Endothelial cell of umbilical vein (primary cell): Measurements from ENCODE around the gene TBCD. TPM values are rescaled to one million over a fixed set of nuclear protein-coding genes. Genes with fewer than 3 reads are reported as not detected.
"Not testable (repeated sequence)": the region's sequence is repeated elsewhere in the genome, so short reads cannot be mapped to it uniquely, and the experiment has no call there.

ENCODE experiments used
- BruUV-seq: library from RNA; stranded (reverse); fragments of 400-500 nt; replicated peaks from 2 replicates; lab custom pipeline; 2021; lab: Mats Ljungman, UMichigan
- CTCF ChIA-PET: fragments of 300-600, 350-600 bp; sonication (Branson Sonifier 250); formaldehyde crosslinking; loops from one replicate; lab custom pipeline; 2021; ENCODE audit warnings: antibody characterized with exemption, inconsistent platforms; lab: Charles Lee
- POLR2A ChIA-PET: fragments of 300-600, 350-600 bp; sonication (Branson Sonifier 250); formaldehyde crosslinking; loops from one replicate; lab custom pipeline; 2021; ENCODE audit warnings: antibody characterized with exemption, inconsistent platforms; lab: Charles Lee
- DNase-seq: peaks from one replicate; pipeline ENCODE4 v3.0.0-alpha.2; 2011; ENCODE audit warnings: low read depth, low spot score
- FAIRE-seq: peaks from 2 replicates; lab custom pipeline; 2011; peaks lifted over from hg19 to GRCh38; lab: Jason Lieb, UNC
- H2AFZ ChIP-seq: 2 replicates; pipeline ENCODE4 v1.6.0; 2012; ENCODE audit warnings: low read depth, low read length, control low read depth, inconsistent platforms
- H3K27ac ChIP-seq: 2 replicates; pipeline ENCODE4 v1.5.1; 2011; ENCODE audit warnings: low read depth, mild to moderate bottlenecking, control low read depth, low read length, moderate library complexity; ENCODE audit not compliant: insufficient read depth
- H3K27me3 ChIP-seq, 2 experiments: 2 replicates each; pipeline versions ENCODE4 v1.6.0 to v1.6.1; 2011; ENCODE audit warnings: low read length in 2 of 2, mixed read lengths in 1 of 2; ENCODE audit not compliant: control insufficient read depth in 2 of 2, insufficient read depth in 2 of 2
- H3K36me3 ChIP-seq, 2 experiments: 2 replicates in 1 of 2; 3 replicates in 1 of 2; pipeline ENCODE4 v1.5.1; 2011; ENCODE audit warnings: low read length in 2 of 2, mild to moderate bottlenecking in 1 of 2, moderate library complexity in 1 of 2; ENCODE audit not compliant: control insufficient read depth in 2 of 2, insufficient read depth in 2 of 2; ENCODE audit errors: extremely low read depth in 1 of 2
- H3K4me1 ChIP-seq: 3 replicates; pipeline ENCODE4 v1.5.1; 2011; ENCODE audit warnings: mild to moderate bottlenecking, low read length; ENCODE audit not compliant: control insufficient read depth, insufficient read depth; ENCODE audit errors: extremely low read depth
- H3K4me2 ChIP-seq: 2 replicates; pipeline ENCODE4 v1.6.1; 2011; ENCODE audit warnings: low read length, control low read depth, mixed read lengths; ENCODE audit not compliant: insufficient read depth
- H3K4me3 ChIP-seq, 3 experiments: fragments of 200-600 bp in 1 of 3; sonication (generic), shearing (Covaris generic) in 1 of 3; replicated peaks in 1 of 3; 2 replicates each; pipeline ENCODE4 v1.5.1; 2011 to 2016; ENCODE audit warnings: control low read depth in 3 of 3, low read length in 3 of 3, mild to moderate bottlenecking in 2 of 3, inconsistent platforms in 1 of 3, low read depth in 1 of 3, moderate library complexity in 1 of 3; ENCODE audit not compliant: insufficient read depth in 1 of 3
- H3K79me2 ChIP-seq: 2 replicates; pipeline ENCODE4 v1.6.0; 2012; ENCODE audit warnings: low read length, inconsistent platforms; ENCODE audit not compliant: control insufficient read depth, insufficient read depth
- H3K9ac ChIP-seq: replicated peaks from 2 replicates; pipeline ENCODE3; 2011; ENCODE audit warnings: low read length, control low read depth; ENCODE audit not compliant: insufficient read depth; ENCODE audit errors: extremely low read depth
- H3K9me1 ChIP-seq: replicated peaks from 3 replicates; pipeline ENCODE4 v1.6.0; 2011; ENCODE audit warnings: mild to moderate bottlenecking, low read length; ENCODE audit not compliant: control insufficient read depth, insufficient read depth; ENCODE audit errors: extremely low read depth
- H3K9me3 ChIP-seq: replicated peaks from 2 replicates; pipeline ENCODE4 v1.5.1; 2012; ENCODE audit warnings: low read length, inconsistent platforms; ENCODE audit not compliant: control insufficient read depth, insufficient read depth
- H4K20me1 ChIP-seq: replicated peaks from 2 replicates; pipeline ENCODE3; 2011; ENCODE audit warnings: mild to moderate bottlenecking, low read length; ENCODE audit not compliant: control insufficient read depth, insufficient read depth; ENCODE audit errors: extremely low read depth
- EZH2 ChIP-seq: IDR thresholded peaks from 2 replicates; pipeline ENCODE4 v1.6.1; 2012; ENCODE audit warnings: borderline replicate concordance, low read depth, mild to moderate bottlenecking, moderate library complexity, low read length, inconsistent platforms; ENCODE audit not compliant: severe bottlenecking
- FOS ChIP-seq: IDR thresholded peaks from 2 replicates; pipeline ENCODE4 v1.6.1; 2011; ENCODE audit warnings: mild to moderate bottlenecking, low read length, moderate library complexity, borderline replicate concordance; ENCODE audit not compliant: insufficient read depth
- GATA2 ChIP-seq: IDR thresholded peaks from 2 replicates; pipeline ENCODE4 v1.7.0; 2011; ENCODE audit warnings: low read depth, mild to moderate bottlenecking, moderate library complexity, mixed read lengths, low read length; ENCODE audit not compliant: insufficient read length, insufficient read depth
- JUN ChIP-seq: IDR thresholded peaks from 2 replicates; pipeline ENCODE4 v1.6.1; 2011; ENCODE audit warnings: borderline replicate concordance, low read depth; ENCODE audit not compliant: insufficient read length, insufficient read depth
- MAX ChIP-seq: IDR thresholded peaks from 2 replicates; pipeline ENCODE4 v1.6.1; 2011; ENCODE audit not compliant: insufficient read depth, insufficient read length
- MYC ChIP-seq: IDR thresholded peaks from one replicate; pipeline ENCODE4 v1.6.1; 2011; ENCODE audit warnings: mild to moderate bottlenecking, low read depth, low read length
- POLR2A ChIP-seq: IDR thresholded peaks from 2 replicates; pipeline ENCODE4 v1.6.1; 2012; ENCODE audit warnings: low read depth, mild to moderate bottlenecking, control low read depth, low read length
- POLR2AphosphoS5 ChIP-seq: IDR thresholded peaks from 2 replicates; pipeline ENCODE4 v1.6.1; 2012; ENCODE audit warnings: low read depth, mild to moderate bottlenecking, control low read depth, low read length, moderate library complexity; ENCODE audit not compliant: insufficient read depth
- dilution Hi-C: fragments of 300-500 bp; cut with MboI; formaldehyde crosslinking; loops from one replicate; pipeline ENCODE4 v1.15.0; 2019; ENCODE audit warnings: low sequenced_read_pairs; ENCODE audit not compliant: extremely low pct_ligation_motif_present
- intact Hi-C: fragments of 100-400 bp; cut with micrococcal nuclease; formaldehyde crosslinking; loops from one replicate; pipeline ENCODE4 v1.10.0; 2022
- polyA plus RNA-seq, 4 experiments: library from polyadenylated mRNA; depleted of rRNA in 3 of 4; stranded (reverse) in 3 of 4; unstranded in 1 of 4; fragments of >200 nt; gene quantifications; 2 replicates each; pipeline versions ENCODE4 v1.2.1 to v1.2.3, GENCODE V29; 2011 to 2012; ENCODE audit warnings: missing spikeins in 1 of 4
- total RNA-seq: library from RNA; stranded (reverse); gene quantifications from 2 replicates; pipeline ENCODE4 v1.2.3, GENCODE V29; 2021
- TF ChIP-seq, protein P1 (sequence below), 2 donors: IDR thresholded peaks; 1 replicate in 1 of 2; 2 replicates in 1 of 2; pipeline ENCODE4 v1.5.1; 2011; ENCODE audit warnings: low read length in 2 of 2, mild to moderate bottlenecking in 2 of 2, moderate library complexity in 2 of 2, control low read depth in 1 of 2, inconsistent platforms in 1 of 2, low read depth in 1 of 2; ENCODE audit not compliant: insufficient read depth in 1 of 2; ENCODE audit errors: extremely low read depth in 1 of 2

TBCD gene
- total and polyA plus RNA-seq, 2 donors (not counting 3 experiments of a cell fraction or from before 2014, with no cell fraction given): 121 to 145 TPM

GRCh38 chr17:82963104-82963950, 211.5 kb downstream of the TBCD start:
- ChIA-PET POLR2A (no interaction called here), CTCF (interaction anchor here (0.6 to 1.7 kb wide), 13 partner anchors 10 to 221 kb away, joined by 3 to 9 read pairs (median 3); partner anchors contain the start of gene METRNL)
- Histone ChIP-seq H3K79me2 (no peaks in the 10 kb centered on the region), H3K4me1 (peaks cover 9% of the 10 kb centered on the region), H3K9me1 (no peaks in the 10 kb centered on the region), H3K9me3 (no peaks in the 10 kb centered on the region), H3K4me2 (peak overlapping the region; percentile 50), H4K20me1 (no peaks in the 10 kb centered on the region), H2AFZ (peak overlapping the region; percentile 36), H3K4me3 (no peak overlapping the region), H3K27me3 (no peaks in the 10 kb centered on the region), H3K9ac (no peak overlapping the region), H3K27ac (no peak overlapping the region), H3K36me3 (no peaks in the 10 kb centered on the region)
- DNase-seq (peak; percentile 76), FAIRE-seq (peak; percentile 96)
- intact Hi-C loops (loop anchor here (1.0 to 5.0 kb wide), 5 partner anchors 47 to 181 kb away; no protein-coding TSS in a partner anchor), dilution Hi-C loops (no loop called here)
- BruUV-seq: no TSS peak
- TF ChIP-seq, protein P1, sequence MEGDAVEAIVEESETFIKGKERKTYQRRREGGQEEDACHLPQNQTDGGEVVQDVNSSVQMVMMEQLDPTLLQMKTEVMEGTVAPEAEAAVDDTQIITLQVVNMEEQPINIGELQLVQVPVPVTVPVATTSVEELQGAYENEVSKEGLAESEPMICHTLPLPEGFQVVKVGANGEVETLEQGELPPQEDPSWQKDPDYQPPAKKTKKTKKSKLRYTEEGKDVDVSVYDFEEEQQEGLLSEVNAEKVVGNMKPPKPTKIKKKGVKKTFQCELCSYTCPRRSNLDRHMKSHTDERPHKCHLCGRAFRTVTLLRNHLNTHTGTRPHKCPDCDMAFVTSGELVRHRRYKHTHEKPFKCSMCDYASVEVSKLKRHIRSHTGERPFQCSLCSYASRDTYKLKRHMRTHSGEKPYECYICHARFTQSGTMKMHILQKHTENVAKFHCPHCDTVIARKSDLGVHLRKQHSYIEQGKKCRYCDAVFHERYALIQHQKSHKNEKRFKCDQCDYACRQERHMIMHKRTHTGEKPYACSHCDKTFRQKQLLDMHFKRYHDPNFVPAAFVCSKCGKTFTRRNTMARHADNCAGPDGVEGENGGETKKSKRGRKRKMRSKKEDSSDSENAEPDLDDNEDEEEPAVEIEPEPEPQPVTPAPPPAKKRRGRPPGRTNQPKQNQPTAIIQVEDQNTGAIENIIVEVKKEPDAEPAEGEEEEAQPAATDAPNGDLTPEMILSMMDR (IDR thresholded peaks at IDR 0.05; ENCODE audit: extremely low read depth in 1 of 2, insufficient read depth in 1 of 2, low read depth in 1 of 2, low read length in 2 of 2): peak; percentile 72 to 91
- TF ChIP-seq FOS: no peak
- no peak for TF ChIP-seq EZH2
- no peak for TF ChIP-seq MYC
- TF ChIP-seq MAX: no peak
- no peak for TF ChIP-seq GATA2
- no peak for TF ChIP-seq JUN
- no peak for TF ChIP-seq POLR2A
- TF ChIP-seq POLR2AphosphoS5: no peak

- POLR2A ChIA-PET, H3K4me2 ChIP-seq, H4K20me1 ChIP-seq, dilution Hi-C loops, H2AFZ ChIP-seq, CTCF ChIA-PET, FAIRE-seq, H3K4me1 ChIP-seq, H3K9me3 ChIP-seq, H3K9me1 ChIP-seq, BruUV-seq, H3K9ac ChIP-seq, H3K79me2 ChIP-seq, DNase-seq, H3K27me3 ChIP-seq, H3K4me3 ChIP-seq, H3K36me3 ChIP-seq, H3K27ac ChIP-seq: not testable (repeated sequence)
- intact Hi-C loops: loop anchor here (5.0 kb wide), 2 partner anchors 118 to 182 kb away; no protein-coding TSS in a partner anchor
Measured at GRCh38 chr17:82964451-82964850, 212.6 kb downstream of the TBCD start.
